Stimulated activated CD4-positive, alpha-beta T cell treated with anti-CD3 and anti-CD28 coated beads, TNF-alpha, amount 100 ng/mL, for 48 hours (primary cell): ENCODE measurements around the gene PTPRM.

ENCODE experiments used
- DNase-seq, 3 donors: peaks; one replicate each; pipeline ENCODE4 v3.0.0-alpha.2; 2020; ENCODE audit warnings: low read depth in 3 of 3

The PTPRM gene

GRCh38 chr18:7566567-7567473 lies at the start of gene PTPRM:
Gene PTPRM (plus strand): TSS chr18:7567316. CDS start chr18:7567819, 503 bp downstream.
- DNase-seq = peak in 2 of 3 donors; percentile 21 to 29

- DNase-seq = no peak
Measured at GRCh38 chr18:7517852-7518251, 49.3 kb upstream of the PTPRM start.

- no peak for DNase-seq
Measured at GRCh38 chr18:7520200-7520785, 46.8 kb upstream of the PTPRM start.

GRCh38 chr18:7521226-7521856 lies 45.8 kb upstream of the PTPRM start:
- no peak for DNase-seq

GRCh38 chr18:7523772-7524171 lies 43.3 kb upstream of the PTPRM start:
- no peak for DNase-seq

GRCh38 chr18:7524786-7525185 lies 42.3 kb upstream of the PTPRM start:
- DNase-seq = no peak

GRCh38 chr18:7532942-7533341 lies 34.2 kb upstream of the PTPRM start:
- DNase-seq = no peak

GRCh38 chr18:7535436-7536205 lies 31.5 kb upstream of the PTPRM start:
- DNase-seq = no peak

GRCh38 chr18:7537145-7537544 lies 30.0 kb upstream of the PTPRM start:
- no peak for DNase-seq

- DNase-seq = no peak
Measured at GRCh38 chr18:7541835-7542234, 25.3 kb upstream of the PTPRM start.

- DNase-seq = no peak
Measured at GRCh38 chr18:7544686-7545085, 22.4 kb upstream of the PTPRM start.

- no peak for DNase-seq
Measured at GRCh38 chr18:7545734-7546133, 21.4 kb upstream of the PTPRM start.

GRCh38 chr18:7548221-7548620 lies 18.9 kb upstream of the PTPRM start:
- no peak for DNase-seq

- DNase-seq = no peak
Measured at GRCh38 chr18:7548721-7549120, 18.4 kb upstream of the PTPRM start.

- DNase-seq = no peak
Measured at GRCh38 chr18:7557973-7558372, 9.1 kb upstream of the PTPRM start.

GRCh38 chr18:7558769-7559168 lies 8.3 kb upstream of the PTPRM start:
- no peak for DNase-seq

- no peak for DNase-seq
Measured at GRCh38 chr18:7559709-7560319, 7.3 kb upstream of the PTPRM start.

- no peak for DNase-seq
Measured at GRCh38 chr18:7561909-7562460, 5.1 kb upstream of the PTPRM start.

GRCh38 chr18:7562491-7562890 lies 4.6 kb upstream of the PTPRM start:
- DNase-seq = no peak

GRCh38 chr18:7565677-7566076 lies 1.4 kb upstream of the PTPRM start:
- DNase-seq = no peak

- no peak for DNase-seq
Measured at GRCh38 chr18:7566244-7566566, 911 bp upstream of the PTPRM start.
